ENCODE measurements around the gene ZP1. TPM values are rescaled to one million over a fixed set of nuclear protein-coding genes. Genes with fewer than 3 reads are reported as not detected.

ZP1 gene
- total and polyA plus RNA-seq, 12 donors: 0.16 to 0.51 (median 0.33) TPM; not detected in 7

- Histone ChIP-seq H3K4me3 (no peak overlapping the region), H3K36me3 (peaks cover 0 to 32% (median 21%) of the 10 kb centered on the region in 9 donors), H3K27ac (no peak overlapping the region), H3K27me3 (no peaks in the 10 kb centered on the region), H3K4me1 (peaks cover 11 to 75% (median 68%) of the 10 kb centered on the region in 9 donors), H3K9me3 (no peaks in the 10 kb centered on the region)
- TF ChIP-seq CTCF (IDR thresholded peaks at IDR 0.05): no peak
- intact Hi-C loops (cut with DNase I): loop anchor here in 4 of 10 donors (5.0 to 10.0 kb wide), 4 partner anchors 36 to 218 kb away; partner anchors contain the start of gene SLC15A3 (in 2 of the 4)
- DNase-seq (no peak), ATAC-seq (no peak)
- WGBS, 2 donors: 53 to 64% methylated on average over 3 of the region's 3 CpGs
Observed at GRCh38 chr11:60916669-60917206, 49.4 kb downstream of the ZP1 start.

- DNase-seq (no peak), ATAC-seq (no peak)
- Histone ChIP-seq H3K4me1 (peaks cover 11 to 72% (median 65%) of the 10 kb centered on the region in 9 donors), H3K27ac (no peak overlapping the region), H3K27me3 (no peaks in the 10 kb centered on the region), H3K36me3 (peaks cover 0 to 37% (median 26%) of the 10 kb centered on the region in 9 donors), H3K4me3 (no peak overlapping the region), H3K9me3 (no peaks in the 10 kb centered on the region)
- no peak for TF ChIP-seq CTCF (IDR thresholded peaks at IDR 0.05)
- WGBS, 2 donors: 96 to 100% methylated on average over 1 of the region's 1 CpG
- intact Hi-C loops (cut with DNase I): loop anchor here in 4 of 10 donors (5.0 to 10.0 kb wide), 4 partner anchors 35 to 218 kb away; partner anchors contain the start of gene SLC15A3 (in 2 of the 4)
Observed at GRCh38 chr11:60917267-60917666, 49.9 kb downstream of the ZP1 start.

- ATAC-seq: no peak
- H3K27me3 ChIP-seq: peaks cover 0 to 2% (median 0%) of the 10 kb centered on the region in 7 donors
- 83 to 86% methylated on average over 4 of the region's 4 CpGs for WGBS, 2 donors
- no peak for DNase-seq
- H3K9me3 ChIP-seq: no peaks in the 10 kb centered on the region
- H3K4me3 ChIP-seq: no peak overlapping the region
- peaks cover 0 to 48% (median 32%) of the 10 kb centered on the region in 9 donors for H3K36me3 ChIP-seq
- no peak for TF ChIP-seq CTCF (IDR thresholded peaks at IDR 0.05)
- H3K4me1 ChIP-seq: peaks cover 7 to 64% (median 54%) of the 10 kb centered on the region in 9 donors
- H3K27ac ChIP-seq: no peak overlapping the region
- intact Hi-C loops (cut with DNase I): loop anchor here in 4 of 10 donors (5.0 to 10.0 kb wide), 4 partner anchors 34 to 216 kb away; partner anchors contain the start of gene SLC15A3 (in 2 of the 4)
Observed at GRCh38 chr11:60918251-60918938, 51.1 kb downstream of the ZP1 start.

GRCh38 chr11:60918939-60919265 lies 51.6 kb downstream of the ZP1 start:
- H3K9me3 ChIP-seq: no peaks in the 10 kb centered on the region
- peaks cover 0 to 7% (median 0%) of the 10 kb centered on the region in 7 donors for H3K27me3 ChIP-seq
- ATAC-seq (no peak), DNase-seq (no peak)
- no peak overlapping the region for H3K4me3 ChIP-seq
- intact Hi-C loops (cut with DNase I): loop anchor here in 4 of 10 donors (5.0 to 10.0 kb wide), 4 partner anchors 33 to 216 kb away; partner anchors contain the start of gene SLC15A3 (in 2 of the 4)
- H3K4me1 ChIP-seq: peaks cover 8 to 67% (median 57%) of the 10 kb centered on the region in 9 donors
- H3K27ac ChIP-seq: no peak overlapping the region
- WGBS, 2 donors: 56 to 58% methylated on average over 2 of the region's 2 CpGs
- H3K36me3 ChIP-seq: peaks cover 0 to 48% (median 32%) of the 10 kb centered on the region in 9 donors
- TF ChIP-seq CTCF (IDR thresholded peaks at IDR 0.05): no peak
